G401.6 (cell line): ENCODE measurements around the gene SSX3.
"Not testable (repeated sequence)": the region's sequence is repeated elsewhere in the genome, so short reads cannot be mapped to it uniquely, and the experiment has no call there.

Experiments used
- FAIRE-seq: peaks from 2 replicates; lab custom pipeline; 2012; peaks lifted over from hg19 to GRCh38; lab: Jason Lieb, UNC

SSX3 gene

GRCh38 chrX:48356315-48357094, at the start of gene SSX3:
SSX3 (minus strand) TSS chrX:48356703; CDS start chrX:48355249, 1,454 bp downstream.
- not testable (repeated sequence) for FAIRE-seq

GRCh38 chrX:48397825-48398224, 41.3 kb upstream of the SSX3 start:
- not testable (repeated sequence) for FAIRE-seq

- not testable (repeated sequence) for FAIRE-seq
These were observed 40.4 kb upstream of the SSX3 start for GRCh38 chrX:48396931-48397330.

GRCh38 chrX:48383239-48383638, 26.7 kb upstream of the SSX3 start, which contains the start of gene SSX4:
SSX4 (plus strand) TSS chrX:48383539; CDS start chrX:48384054, 515 bp downstream.
- FAIRE-seq, result not testable (repeated sequence)

- FAIRE-seq, result not testable (repeated sequence)
These were observed 13.9 kb upstream of the SSX3 start for GRCh38 chrX:48370408-48370807.

GRCh38 chrX:48367717-48368408, 11.4 kb upstream of the SSX3 start:
- FAIRE-seq, result not testable (repeated sequence)

- FAIRE-seq, result not testable (repeated sequence)
These were observed 2.8 kb upstream of the SSX3 start for GRCh38 chrX:48359281-48359680.

- no peak for FAIRE-seq
These were observed 1.2 kb upstream of the SSX3 start for GRCh38 chrX:48357681-48358080.

- FAIRE-seq, result not testable (repeated sequence)
These were observed 10.4 kb downstream of the SSX3 start for GRCh38 chrX:48346059-48346458.

GRCh38 chrX:48313996-48314395, 42.5 kb downstream of the SSX3 start:
- not testable (repeated sequence) for FAIRE-seq

GRCh38 chrX:48306175-48306574, 50.3 kb downstream of the SSX3 start:
- no peak for FAIRE-seq
